Psoas muscle (tissue), 8 donors: ENCODE measurements around the gene ARHGEF37. TPM values are rescaled to one million over a fixed set of nuclear protein-coding genes. Genes with fewer than 3 reads are reported as not detected.

Experiments used
- ATAC-seq, 4 donors: fragments of 200-7000 bp; cut with Tn5 transposase; one replicate each; pipeline ENCODE4 v1.9.1; 2020; ENCODE audit warnings: moderate library complexity in 3 of 4, mild to moderate bottlenecking in 2 of 4
- DNase-seq, 2 donors: peaks; one replicate each; pipeline ENCODE4 v3.0.0-alpha.2; 2020
- H3K27ac ChIP-seq: fragments of 200-600 bp; one replicate; pipeline ENCODE4 v1.8.0; 2022
- H3K27me3 ChIP-seq, 3 donors: fragments of 200-600 bp in 1 of 3; one replicate each; pipeline versions ENCODE4 v1.6.1 to v1.8.0; 2013 to 2022; ENCODE audit warnings: low read length in 2 of 3, mild to moderate bottlenecking in 2 of 3, moderate library complexity in 1 of 3; ENCODE audit not compliant: insufficient read depth in 3 of 3
- H3K36me3 ChIP-seq, 2 donors: fragments of 200-600 bp in 1 of 2; one replicate each; pipeline versions ENCODE4 v1.6.1 to v1.8.0; 2013 to 2022; ENCODE audit warnings: low read depth in 1 of 2, mild to moderate bottlenecking in 1 of 2, moderate library complexity in 1 of 2; ENCODE audit not compliant: insufficient read depth in 1 of 2
- H3K4me1 ChIP-seq: fragments of 200-600 bp; one replicate; pipeline ENCODE4 v1.8.0; 2022
- H3K4me3 ChIP-seq: fragments of 200-600 bp; one replicate; pipeline ENCODE4 v1.8.0; 2022; ENCODE audit warnings: mild to moderate bottlenecking
- H3K9me3 ChIP-seq: fragments of 200-600 bp; one replicate; pipeline ENCODE4 v1.8.0; 2022
- CTCF ChIP-seq: fragments of 200-600 bp; IDR thresholded peaks from one replicate; pipeline ENCODE4 v1.8.0; 2022; ENCODE audit warnings: antibody characterized with exemption
- WGBS, 3 donors: extraction: QIAGEN DNeasy Blood & Tissue Kit; methylation state at CpG; one replicate each; pipeline versions ENCODE4 v1.1.6 to v1.1.7; 2013; 5-methylcytosine and 5-hydroxymethylcytosine counted together
- intact Hi-C, 2 donors: fragments of 100-400 bp; cut with DNase I; formaldehyde crosslinking; loops; one replicate each; pipeline versions ENCODE4 v1.11.0 to v1.14.2; 2022
- polyA plus RNA-seq, 3 donors: library from polyadenylated mRNA; stranded (reverse); fragments of 200-250 nt; gene quantifications; one replicate each; pipeline ENCODE4 v1.2.3, GENCODE V29; 2013
- total RNA-seq, 4 donors: library from RNA; stranded (reverse); fragmentation: NEBNext Ultra II Directional in 2 of 4; extraction: Animal tissue kit (Norgen Biotek cat#: 25700) in 2 of 4; gene quantifications; one replicate each; pipeline versions ENCODE4 v1.2.1 to v1.2.4, GENCODE V29; 2021 to 2023
- donor health status: healthy with polysubstance abuse.
- donor health status: DM: no; HTN: no; CAD: no; lungs with moderate emphysema.
- donor health status: Bipolar disorder and iron deficiency.
- donor health status: healthy.
- donor health status: DM: yes; HTN: yes; CAD: no.
- donor health status: DM: no; HTN: no; CAD: no.
- donor health status: DM: no; HTN: no; CAD: no.
- donor health status: DM: yes; HTN: yes; CAD: no.

ARHGEF37 gene
- total and polyA plus RNA-seq, 7 donors = 2.3 to 29.3 (median 13.4) TPM

- H3K36me3 ChIP-seq = peaks cover 3 to 24% of the 10 kb centered on the region in 2 donors
- H3K27ac ChIP-seq = no peak overlapping the region
- H3K9me3 ChIP-seq = no peaks in the 10 kb centered on the region
- TF ChIP-seq CTCF = no peak
- ATAC-seq = no peak
- no peak for DNase-seq
- no peaks in the 10 kb centered on the region for H3K27me3 ChIP-seq
- peaks cover 48% of the 10 kb centered on the region for H3K4me1 ChIP-seq
- H3K4me3 ChIP-seq = no peak overlapping the region
- intact Hi-C loops = no loop called here
- WGBS, 3 donors = 73 to 78% (median 75%) methylated on average over 3 of the region's 3 CpGs
Measured at GRCh38 chr5:149600932-149601331, 19.6 kb downstream of the ARHGEF37 start.

- ATAC-seq = peak in 1 of 4 donors; percentile 45
- intact Hi-C loops = no loop called here
- H3K9me3 ChIP-seq = no peaks in the 10 kb centered on the region
- DNase-seq = no peak
- no peak for TF ChIP-seq CTCF
- H3K27me3 ChIP-seq = no peaks in the 10 kb centered on the region
- WGBS, 3 donors = 55 to 76% (median 61%) methylated on average over 4 of the region's 4 CpGs
- H3K4me3 ChIP-seq = no peak overlapping the region
- peak overlapping the region; percentile 73 for H3K27ac ChIP-seq
- H3K4me1 ChIP-seq = peaks cover 47% of the 10 kb centered on the region
- H3K36me3 ChIP-seq = peaks cover 3 to 28% of the 10 kb centered on the region in 2 donors
Measured at GRCh38 chr5:149603210-149603609, 21.9 kb downstream of the ARHGEF37 start.

GRCh38 chr5:149603920-149604319, 22.6 kb downstream of the ARHGEF37 start:
- H3K27ac ChIP-seq = peak overlapping the region; percentile 73
- no peaks in the 10 kb centered on the region for H3K27me3 ChIP-seq
- H3K4me3 ChIP-seq = no peak overlapping the region
- H3K9me3 ChIP-seq = no peaks in the 10 kb centered on the region
- intact Hi-C loops = no loop called here
- no peak for DNase-seq
- H3K36me3 ChIP-seq = peaks cover 3 to 27% of the 10 kb centered on the region in 2 donors
- ATAC-seq = no peak
- H3K4me1 ChIP-seq = peaks cover 53% of the 10 kb centered on the region
- TF ChIP-seq CTCF = no peak
- whole genome bisulfite sequencing, 3 donors = 90 to 93% (median 90%) methylated on average over 2 of the region's 2 CpGs

- peaks cover 3 to 24% of the 10 kb centered on the region in 2 donors for H3K36me3 ChIP-seq
- H3K27me3 ChIP-seq = no peaks in the 10 kb centered on the region
- WGBS, 3 donors = 100% methylated on average over 1 of the region's 1 CpG
- no peaks in the 10 kb centered on the region for H3K9me3 ChIP-seq
- H3K27ac ChIP-seq = peak overlapping the region; percentile 73
- H3K4me3 ChIP-seq = no peak overlapping the region
- DNase-seq (no peak), ATAC-seq (no peak)
- no peak for TF ChIP-seq CTCF
- intact Hi-C loops = no loop called here
- peaks cover 50% of the 10 kb centered on the region for H3K4me1 ChIP-seq
Measured at GRCh38 chr5:149604321-149604720, 23.0 kb downstream of the ARHGEF37 start.

GRCh38 chr5:149605354-149605997, 24.2 kb downstream of the ARHGEF37 start:
- DNase-seq (no peak), ATAC-seq (peak; percentile 35 to 53 (median 49))
- Histone ChIP-seq H3K27ac (peak overlapping the region; percentile 73), H3K4me1 (peaks cover 43% of the 10 kb centered on the region), H3K36me3 (peaks cover 4 to 35% of the 10 kb centered on the region in 2 donors), H3K9me3 (no peaks in the 10 kb centered on the region), H3K4me3 (no peak overlapping the region), H3K27me3 (no peaks in the 10 kb centered on the region)
- no peak for TF ChIP-seq CTCF
- 41 to 85% (median 42%) methylated on average over 5 of the region's 5 CpGs for WGBS, 3 donors
- intact Hi-C loops = no loop called here
